DOHH2 (cell line): ENCODE results near the gene ZNF792.

Experiments
- EZH2phosphoT487 ChIP-seq: fragments of 200-600 bp; sonication (generic); IDR thresholded peaks from 2 replicates; pipeline ENCODE4 v1.6.1; 2017; ENCODE audit warnings: borderline replicate concordance, mild to moderate bottlenecking, antibody characterized with exemption, low read length, moderate library complexity, mixed read lengths
- TF ChIP-seq, protein P1 (sequence below): fragments of 200-600 bp; sonication (generic); IDR thresholded peaks from one replicate; pipeline ENCODE4 v1.5.1; 2014; ENCODE audit warnings: antibody characterized with exemption, mild to moderate bottlenecking, low read depth, low read length; ENCODE audit not compliant: poor library complexity, severe bottlenecking

DNA sequence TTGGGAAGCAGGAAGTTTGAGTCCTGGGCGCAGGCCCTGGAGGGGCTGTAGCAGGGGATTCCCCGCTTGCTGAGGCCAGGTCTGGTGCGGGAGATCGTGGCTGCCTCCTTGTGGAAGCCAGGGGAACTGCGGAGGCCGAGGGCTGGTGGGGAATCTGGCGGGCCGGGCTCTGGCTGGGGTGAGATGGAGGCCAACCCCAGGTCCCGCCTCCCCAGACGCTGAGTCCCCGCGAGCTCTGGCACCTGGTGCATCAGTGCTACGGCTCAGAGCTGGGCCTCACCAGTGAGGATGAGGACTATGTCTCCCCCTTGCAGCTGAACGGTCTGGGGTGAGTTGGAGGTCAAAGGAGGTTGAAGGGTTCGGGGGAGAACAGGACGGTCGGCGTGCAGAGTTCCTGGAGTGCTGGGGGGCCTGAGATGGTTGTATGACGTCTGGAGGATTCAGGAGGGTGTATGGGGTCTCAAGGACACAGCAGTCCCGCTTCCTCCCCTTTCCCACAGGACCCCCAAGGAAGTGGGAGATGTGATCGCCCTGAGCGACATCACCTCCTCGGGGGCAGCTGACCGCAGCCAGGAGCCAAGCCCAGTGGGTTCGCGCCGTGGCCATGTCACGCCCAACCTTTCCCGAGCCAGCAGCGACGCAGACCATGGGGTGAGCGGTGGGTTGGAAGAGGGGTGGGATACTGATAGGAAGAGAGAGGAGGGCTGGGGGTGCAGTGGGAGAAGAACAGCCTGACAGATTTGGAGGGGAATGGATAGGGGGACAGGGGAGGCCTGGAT lies 49.2 kb upstream of the ZNF792 start:
- TF ChIP-seq, protein P1, sequence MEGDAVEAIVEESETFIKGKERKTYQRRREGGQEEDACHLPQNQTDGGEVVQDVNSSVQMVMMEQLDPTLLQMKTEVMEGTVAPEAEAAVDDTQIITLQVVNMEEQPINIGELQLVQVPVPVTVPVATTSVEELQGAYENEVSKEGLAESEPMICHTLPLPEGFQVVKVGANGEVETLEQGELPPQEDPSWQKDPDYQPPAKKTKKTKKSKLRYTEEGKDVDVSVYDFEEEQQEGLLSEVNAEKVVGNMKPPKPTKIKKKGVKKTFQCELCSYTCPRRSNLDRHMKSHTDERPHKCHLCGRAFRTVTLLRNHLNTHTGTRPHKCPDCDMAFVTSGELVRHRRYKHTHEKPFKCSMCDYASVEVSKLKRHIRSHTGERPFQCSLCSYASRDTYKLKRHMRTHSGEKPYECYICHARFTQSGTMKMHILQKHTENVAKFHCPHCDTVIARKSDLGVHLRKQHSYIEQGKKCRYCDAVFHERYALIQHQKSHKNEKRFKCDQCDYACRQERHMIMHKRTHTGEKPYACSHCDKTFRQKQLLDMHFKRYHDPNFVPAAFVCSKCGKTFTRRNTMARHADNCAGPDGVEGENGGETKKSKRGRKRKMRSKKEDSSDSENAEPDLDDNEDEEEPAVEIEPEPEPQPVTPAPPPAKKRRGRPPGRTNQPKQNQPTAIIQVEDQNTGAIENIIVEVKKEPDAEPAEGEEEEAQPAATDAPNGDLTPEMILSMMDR: peak; percentile 91
- no peak for TF ChIP-seq EZH2phosphoT487
